HFF-Myc (cell line): ENCODE measurements around the gene CLNK.

ENCODE experiments used
- DNase-seq: peaks from one replicate; pipeline ENCODE4 v3.0.0-alpha.2; 2011; ENCODE audit warnings: low read depth; ENCODE audit errors: extremely low read depth
- H3K4me3 ChIP-seq: replicated peaks from 2 replicates; pipeline ENCODE4 v1.5.1; 2011; ENCODE audit warnings: low read depth, mild to moderate bottlenecking, control low read depth, low read length
- CTCF ChIP-seq: IDR thresholded peaks from 2 replicates; pipeline ENCODE4 v1.5.1; 2012; ENCODE audit warnings: mild to moderate bottlenecking, low read depth, low read length, control low read depth; ENCODE audit errors: missing control alignments

Gene CLNK

GRCh38 chr4:10730590-10730989, 46.0 kb upstream of the CLNK start:
- H3K4me3 ChIP-seq, result no peak overlapping the region
- DNase-seq, result no peak
- no peak for TF ChIP-seq CTCF

- H3K4me3 ChIP-seq, result no peak overlapping the region
- TF ChIP-seq CTCF, result no peak
- DNase-seq, result no peak
These were observed 45.5 kb upstream of the CLNK start for GRCh38 chr4:10730019-10730418.

- no peak for DNase-seq
- TF ChIP-seq CTCF, result no peak
- H3K4me3 ChIP-seq, result no peak overlapping the region
These were observed 44.8 kb upstream of the CLNK start for GRCh38 chr4:10729366-10729765.

- no peak for TF ChIP-seq CTCF
- DNase-seq, result no peak
- no peak overlapping the region for H3K4me3 ChIP-seq
These were observed 43.4 kb upstream of the CLNK start for GRCh38 chr4:10728016-10728415.

- DNase-seq, result no peak
- H3K4me3 ChIP-seq, result no peak overlapping the region
- no peak for TF ChIP-seq CTCF
These were observed 42.7 kb upstream of the CLNK start for GRCh38 chr4:10727140-10727880.

- no peak for TF ChIP-seq CTCF
These were observed 38.4 kb upstream of the CLNK start for GRCh38 chr4:10722957-10723356.

GRCh38 chr4:10721616-10722015, 37.0 kb upstream of the CLNK start:
- H3K4me3 ChIP-seq, result no peak overlapping the region
- no peak for TF ChIP-seq CTCF
- no peak for DNase-seq

More at GRCh38 chr4:10722957-10723356, 38.4 kb upstream of the CLNK start:
- DNase-seq, result no peak
- H3K4me3 ChIP-seq, result no peak overlapping the region
